C4-2B (cell line): ENCODE results near the gene USP35.

Experiments
- ZFX ChIP-seq: fragments of 450-650 bp; IDR thresholded peaks from 2 replicates; pipeline ENCODE4 v1.6.1; 2017
- TF ChIP-seq, protein P1 (sequence below): fragments of 450-650 bp; conservative IDR thresholded peaks from 2 replicates; pipeline ENCODE4 v1.5.1; 2017; ENCODE audit warnings: mild to moderate bottlenecking

GRCh38 chr11:78257654-78258053 lies 68.9 kb downstream of the USP35 start:
- TF ChIP-seq, protein P1, sequence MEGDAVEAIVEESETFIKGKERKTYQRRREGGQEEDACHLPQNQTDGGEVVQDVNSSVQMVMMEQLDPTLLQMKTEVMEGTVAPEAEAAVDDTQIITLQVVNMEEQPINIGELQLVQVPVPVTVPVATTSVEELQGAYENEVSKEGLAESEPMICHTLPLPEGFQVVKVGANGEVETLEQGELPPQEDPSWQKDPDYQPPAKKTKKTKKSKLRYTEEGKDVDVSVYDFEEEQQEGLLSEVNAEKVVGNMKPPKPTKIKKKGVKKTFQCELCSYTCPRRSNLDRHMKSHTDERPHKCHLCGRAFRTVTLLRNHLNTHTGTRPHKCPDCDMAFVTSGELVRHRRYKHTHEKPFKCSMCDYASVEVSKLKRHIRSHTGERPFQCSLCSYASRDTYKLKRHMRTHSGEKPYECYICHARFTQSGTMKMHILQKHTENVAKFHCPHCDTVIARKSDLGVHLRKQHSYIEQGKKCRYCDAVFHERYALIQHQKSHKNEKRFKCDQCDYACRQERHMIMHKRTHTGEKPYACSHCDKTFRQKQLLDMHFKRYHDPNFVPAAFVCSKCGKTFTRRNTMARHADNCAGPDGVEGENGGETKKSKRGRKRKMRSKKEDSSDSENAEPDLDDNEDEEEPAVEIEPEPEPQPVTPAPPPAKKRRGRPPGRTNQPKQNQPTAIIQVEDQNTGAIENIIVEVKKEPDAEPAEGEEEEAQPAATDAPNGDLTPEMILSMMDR = no peak
- no peak for TF ChIP-seq ZFX
